Endodermal cell (in vitro differentiated cells): ENCODE measurements around the gene POP4. TPM values are rescaled to one million over a fixed set of nuclear protein-coding genes. Genes with fewer than 3 reads are reported as not detected.

ENCODE experiments used
- DNase-seq: peaks from one replicate; pipeline ENCODE4 v3.0.0-alpha.2; 2017
- H3K27ac ChIP-seq: 2 replicates; pipeline ENCODE4 v1.5.1; 2013; ENCODE audit warnings: mild to moderate bottlenecking, low read depth, low read length, moderate library complexity
- H3K27me3 ChIP-seq: 2 replicates; pipeline ENCODE4 v1.6.1; 2013; ENCODE audit warnings: mild to moderate bottlenecking, low read length, moderate library complexity; ENCODE audit not compliant: insufficient read depth, control insufficient read depth, poor library complexity, severe bottlenecking
- H3K36me3 ChIP-seq: 2 replicates; pipeline ENCODE4 v1.7.0; 2013; ENCODE audit warnings: mild to moderate bottlenecking, low read length, moderate library complexity; ENCODE audit not compliant: control insufficient read depth, insufficient read depth
- H3K4me1 ChIP-seq: one replicate; pipeline ENCODE4 v1.7.0; 2013; ENCODE audit warnings: low read length; ENCODE audit not compliant: control insufficient read depth, insufficient read depth
- H3K4me3 ChIP-seq: 2 replicates; pipeline ENCODE4 v1.5.1; 2013; ENCODE audit warnings: mild to moderate bottlenecking, low read length, moderate library complexity
- H3K9ac ChIP-seq: 2 replicates; pipeline ENCODE4 v1.6.1; 2013; ENCODE audit warnings: mild to moderate bottlenecking, low read length, moderate library complexity; ENCODE audit not compliant: poor library complexity, severe bottlenecking; ENCODE audit errors: extremely low read depth
- H3K9me3 ChIP-seq: 2 replicates; pipeline ENCODE4 v1.6.1; 2013; ENCODE audit warnings: mild to moderate bottlenecking, low read length, moderate library complexity; ENCODE audit not compliant: control insufficient read depth
- H3K27ac Mint-ChIP-seq: 2 replicates; pipeline ENCODE4 v1.8.0; 2020; ENCODE audit warnings: mixed read lengths
- H3K27me3 Mint-ChIP-seq: 2 replicates; pipeline ENCODE4 v1.8.0; 2021; ENCODE audit warnings: mild to moderate bottlenecking, mixed read lengths; ENCODE audit not compliant: insufficient read depth
- H3K36me3 Mint-ChIP-seq: 2 replicates; pipeline ENCODE4 v1.8.0; 2020; ENCODE audit warnings: low read depth, mixed read lengths
- H3K4me1 Mint-ChIP-seq: 2 replicates; pipeline ENCODE4 v1.8.0; 2020; ENCODE audit warnings: mixed read lengths
- H3K4me3 Mint-ChIP-seq: 2 replicates; pipeline ENCODE4 v1.8.0; 2020; ENCODE audit warnings: mild to moderate bottlenecking, moderate library complexity, mixed read lengths
- H3K9me3 Mint-ChIP-seq: 2 replicates; pipeline ENCODE4 v1.8.0; 2020; ENCODE audit warnings: mild to moderate bottlenecking, mixed read lengths
- CTCF ChIP-seq: fragments of 200-600 bp; sonication (generic); conservative IDR thresholded peaks from 2 replicates; pipeline ENCODE4 v1.5.0; 2021; ENCODE audit warnings: antibody characterized with exemption, mild to moderate bottlenecking
- WGBS, 2 experiments: methylation state at CpG; one replicate each; pipeline versions ENCODE4 v1.1.5 to v1.1.7; 2013; ENCODE audit warnings: missing lambda C conversion rate in 2 of 2, mixed read lengths in 1 of 2; ENCODE audit not compliant: insufficient coverage in 1 of 2, insufficient read length in 1 of 2; 5-methylcytosine and 5-hydroxymethylcytosine counted together
- total RNA-seq, 2 donors: library from RNA; stranded (reverse); fragmentation: NEBNext Ultra II Directional in 1 of 2; extraction: Animal tissue kit (Norgen Biotek cat#: 25700) in 1 of 2; gene quantifications; 2 replicates in 1 of 2; 3 replicates in 1 of 2; pipeline ENCODE4 v1.2.1, GENCODE V29; 2021

The POP4 gene
- total RNA-seq, 2 donors from 2014 or later: 58.2 to 59.7 TPM

DNA sequence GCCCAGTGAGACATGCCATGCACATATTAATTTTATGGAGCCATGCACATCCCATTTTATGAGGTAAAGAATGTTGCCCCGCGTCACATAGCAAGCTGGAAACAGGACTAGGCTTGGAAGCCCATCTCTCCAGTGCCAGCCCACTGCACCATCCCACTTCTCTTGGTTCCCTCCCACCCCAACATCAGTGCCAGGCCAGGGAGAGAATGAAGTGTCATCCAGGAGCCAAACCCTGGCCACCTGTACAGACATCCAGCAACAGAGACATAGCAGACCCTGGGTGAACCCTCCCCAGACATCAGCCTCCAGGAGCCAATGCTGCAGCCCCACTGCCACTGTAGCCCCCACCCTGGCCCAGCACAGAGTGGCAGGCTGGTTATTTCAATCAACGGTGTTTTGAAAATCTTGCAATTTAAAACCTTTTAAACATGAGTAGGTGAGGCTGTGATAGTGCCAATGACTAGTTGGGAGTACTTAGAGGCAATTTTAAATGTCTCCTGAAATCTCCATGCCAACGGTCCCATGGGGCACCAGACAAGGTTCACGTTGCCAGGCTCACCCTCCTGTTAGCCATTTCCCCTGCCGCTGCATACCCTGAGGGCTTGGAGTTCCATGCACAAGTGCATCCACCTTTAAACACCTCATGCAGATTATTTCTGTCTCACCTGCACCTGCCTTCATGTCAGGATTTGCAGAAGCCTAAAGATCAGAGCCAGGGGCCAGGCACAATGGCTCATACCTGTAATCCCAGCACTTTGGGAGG is 45.6 kb upstream of the POP4 start:
- H3K4me3 Mint-ChIP-seq: no peak overlapping the region
- no peak overlapping the region for H3K4me3 ChIP-seq
- H3K36me3 Mint-ChIP-seq: no peaks in the 10 kb centered on the region
- H3K27me3 ChIP-seq: no peaks in the 10 kb centered on the region
- no peak overlapping the region for H3K27ac Mint-ChIP-seq
- no peak overlapping the region for H3K27ac ChIP-seq
- no peaks in the 10 kb centered on the region for H3K4me1 ChIP-seq
- no peak for TF ChIP-seq CTCF
- 75 to 92% methylated on average over 2 to 6 of the region's 6 CpGs for whole genome bisulfite sequencing, 2 experiments
- H3K27me3 Mint-ChIP-seq: peaks cover 17% of the 10 kb centered on the region
- peaks cover 32% of the 10 kb centered on the region for H3K9me3 Mint-ChIP-seq
- DNase-seq: no peak
- H3K9me3 ChIP-seq: no peaks in the 10 kb centered on the region
- no peak overlapping the region for H3K9ac ChIP-seq
- H3K36me3 ChIP-seq: no peaks in the 10 kb centered on the region
- H3K4me1 Mint-ChIP-seq: peaks cover 7% of the 10 kb centered on the region

DNA sequence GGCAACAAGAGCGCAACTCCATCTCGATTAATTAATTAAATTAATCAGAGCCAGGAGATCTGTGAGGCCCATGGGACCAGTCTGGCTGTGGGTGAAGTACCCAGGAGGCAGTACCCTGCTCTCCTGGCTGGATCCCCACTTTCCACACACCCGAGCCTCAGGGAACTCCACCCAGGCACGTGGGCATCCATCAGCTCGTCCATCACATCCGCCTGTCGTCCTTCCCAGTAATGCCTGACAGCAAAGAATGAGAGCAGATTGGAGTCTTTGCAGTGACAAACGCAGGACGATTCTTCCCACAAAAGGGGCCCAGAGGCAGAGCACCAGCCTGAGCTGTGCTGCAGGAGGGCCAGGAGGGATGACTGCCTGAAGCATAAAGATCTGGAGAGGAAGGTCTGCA is 44.5 kb upstream of the POP4 start:
- Histone ChIP-seq H3K36me3 (no peaks in the 10 kb centered on the region), H3K9ac (no peak overlapping the region), H3K27me3 (no peaks in the 10 kb centered on the region), H3K4me3 (no peak overlapping the region), H3K9me3 (no peaks in the 10 kb centered on the region), H3K4me1 (no peaks in the 10 kb centered on the region), H3K27ac (no peak overlapping the region)
- WGBS, 2 experiments: 83 to 91% methylated on average over 7 to 9 of the region's 9 CpGs
- DNase-seq: no peak
- H3K4me1 Mint-ChIP-seq: peaks cover 7% of the 10 kb centered on the region
- TF ChIP-seq CTCF: no peak
- peaks cover 26% of the 10 kb centered on the region for H3K9me3 Mint-ChIP-seq
- H3K4me3 Mint-ChIP-seq: no peak overlapping the region
- H3K27me3 Mint-ChIP-seq: peaks cover 11% of the 10 kb centered on the region
- H3K36me3 Mint-ChIP-seq: no peaks in the 10 kb centered on the region
- H3K27ac Mint-ChIP-seq: no peak overlapping the region

GRCh38 chr19:29562299-29563297 is 43.5 kb upstream of the POP4 start:
- no peak for TF ChIP-seq CTCF
- no peaks in the 10 kb centered on the region for H3K27me3 ChIP-seq
- H3K9me3 Mint-ChIP-seq: peaks cover 23% of the 10 kb centered on the region
- no peak overlapping the region for H3K4me3 ChIP-seq
- H3K9me3 ChIP-seq: no peaks in the 10 kb centered on the region
- 78 to 92% methylated on average over 8 to 16 of the region's 16 CpGs for WGBS, 2 experiments
- H3K36me3 ChIP-seq: no peaks in the 10 kb centered on the region
- H3K9ac ChIP-seq: no peak overlapping the region
- no peaks in the 10 kb centered on the region for H3K36me3 Mint-ChIP-seq
- H3K4me1 ChIP-seq: no peaks in the 10 kb centered on the region
- no peak for DNase-seq
- H3K27ac ChIP-seq: no peak overlapping the region
- H3K4me3 Mint-ChIP-seq: no peak overlapping the region
- H3K27me3 Mint-ChIP-seq: peaks cover 10% of the 10 kb centered on the region
- peaks cover 7% of the 10 kb centered on the region for H3K4me1 Mint-ChIP-seq
- no peak overlapping the region for H3K27ac Mint-ChIP-seq
